Measurements from ENCODE around the gene MYO9B.
A peak's percentile ranks its signal among the peaks of the same experiment; 100 is the strongest.

Gene MYO9B

DNA sequence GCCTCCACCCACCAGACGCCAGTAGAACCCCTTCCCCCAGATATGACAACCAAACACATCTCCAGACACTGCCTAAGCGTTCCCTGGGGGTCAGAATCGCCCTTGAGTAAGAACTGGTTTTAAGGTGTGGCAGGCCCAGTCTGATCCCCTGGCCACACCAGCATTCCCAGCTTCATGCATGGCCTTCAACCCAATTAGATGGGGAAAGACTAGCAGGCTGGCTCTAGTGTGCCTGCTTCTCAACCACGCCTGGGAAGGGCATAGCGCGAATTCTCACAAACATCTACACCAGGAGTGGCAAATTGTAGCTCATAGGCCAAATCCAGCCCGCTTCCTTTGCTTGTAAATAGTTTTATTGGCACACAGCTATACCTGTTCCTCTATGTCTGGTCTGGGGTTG, 13.9 kb upstream of the MYO9B start:
- no peak overlapping the region for H3K4me3 ChIP-seq (ENCODE audit: low read length)
- TF ChIP-seq, protein P1, sequence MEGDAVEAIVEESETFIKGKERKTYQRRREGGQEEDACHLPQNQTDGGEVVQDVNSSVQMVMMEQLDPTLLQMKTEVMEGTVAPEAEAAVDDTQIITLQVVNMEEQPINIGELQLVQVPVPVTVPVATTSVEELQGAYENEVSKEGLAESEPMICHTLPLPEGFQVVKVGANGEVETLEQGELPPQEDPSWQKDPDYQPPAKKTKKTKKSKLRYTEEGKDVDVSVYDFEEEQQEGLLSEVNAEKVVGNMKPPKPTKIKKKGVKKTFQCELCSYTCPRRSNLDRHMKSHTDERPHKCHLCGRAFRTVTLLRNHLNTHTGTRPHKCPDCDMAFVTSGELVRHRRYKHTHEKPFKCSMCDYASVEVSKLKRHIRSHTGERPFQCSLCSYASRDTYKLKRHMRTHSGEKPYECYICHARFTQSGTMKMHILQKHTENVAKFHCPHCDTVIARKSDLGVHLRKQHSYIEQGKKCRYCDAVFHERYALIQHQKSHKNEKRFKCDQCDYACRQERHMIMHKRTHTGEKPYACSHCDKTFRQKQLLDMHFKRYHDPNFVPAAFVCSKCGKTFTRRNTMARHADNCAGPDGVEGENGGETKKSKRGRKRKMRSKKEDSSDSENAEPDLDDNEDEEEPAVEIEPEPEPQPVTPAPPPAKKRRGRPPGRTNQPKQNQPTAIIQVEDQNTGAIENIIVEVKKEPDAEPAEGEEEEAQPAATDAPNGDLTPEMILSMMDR (conservative IDR thresholded peaks at IDR 0.05; ENCODE audit: low read depth, low read length), result no peak
- no peak for DNase-seq (ENCODE audit: low read depth)

DNA sequence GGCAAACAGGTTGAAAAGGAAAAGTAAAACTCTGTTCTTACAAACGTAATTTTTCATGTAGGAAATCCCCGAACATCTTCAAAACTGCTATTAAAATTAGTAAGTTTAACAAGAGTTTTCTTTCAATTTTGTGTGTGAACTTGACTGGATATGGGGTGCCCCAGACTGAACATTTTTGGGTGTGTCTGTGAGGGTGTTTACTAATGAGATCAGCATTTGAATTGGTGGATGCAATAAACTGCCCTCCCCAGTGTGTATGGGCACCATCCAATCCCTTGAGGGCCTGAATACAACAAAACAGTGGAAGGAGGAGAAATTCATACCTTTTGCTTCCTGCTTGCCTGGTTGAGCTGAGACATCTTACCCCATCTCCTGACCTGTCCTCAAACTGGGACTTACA, 12.1 kb upstream of the MYO9B start:
- TF ChIP-seq, protein P1 (conservative IDR thresholded peaks at IDR 0.05; ENCODE audit: low read depth, low read length), result no peak
- no peak for DNase-seq (ENCODE audit: low read depth)
- no peak overlapping the region for H3K4me3 ChIP-seq (ENCODE audit: low read length)

DNA sequence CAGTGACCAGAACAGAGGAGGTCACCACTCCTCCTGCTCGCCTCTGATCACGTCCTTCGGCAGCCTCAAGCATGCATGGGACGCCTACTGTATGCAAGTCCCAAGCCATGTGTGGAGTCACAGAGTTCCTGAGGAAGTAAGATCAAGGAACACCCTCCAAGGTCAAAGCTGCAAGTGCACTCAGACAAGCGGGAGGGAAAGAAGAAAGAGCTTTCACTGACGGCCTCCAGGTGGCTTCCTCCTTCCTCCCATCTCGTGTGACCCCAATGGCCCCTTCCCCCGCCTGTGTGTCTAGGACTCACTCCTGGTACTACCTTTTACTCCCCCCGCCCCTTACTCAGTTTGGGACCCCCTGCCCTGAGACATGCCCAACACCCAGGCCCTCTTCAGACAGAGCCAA, 6.4 kb upstream of the MYO9B start:
- TF ChIP-seq, protein P1 (conservative IDR thresholded peaks at IDR 0.05; ENCODE audit: low read depth, low read length), result no peak
- no peak overlapping the region for H3K4me3 ChIP-seq (ENCODE audit: low read length)
- DNase-seq (ENCODE audit: low read depth), result no peak

DNA sequence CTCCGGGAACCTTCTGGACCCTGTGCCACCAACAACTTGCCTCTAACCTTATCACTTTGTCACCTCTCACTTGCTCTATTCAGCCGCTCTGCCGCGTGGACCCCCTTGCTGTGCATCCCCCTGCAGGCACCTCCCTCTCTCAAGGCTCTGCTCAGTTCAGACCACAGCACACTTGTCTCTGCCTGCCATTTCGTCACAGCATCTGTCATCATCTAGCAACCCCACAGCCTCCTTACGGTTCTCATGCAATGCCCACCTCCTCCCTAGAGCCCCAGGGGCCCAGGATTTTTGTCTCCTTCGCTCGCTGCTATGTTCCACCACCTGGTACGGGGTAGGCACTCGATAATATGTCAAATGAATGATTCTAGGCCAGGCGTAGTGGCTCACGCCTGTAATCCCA, 5.2 kb upstream of the MYO9B start:
- no peak for DNase-seq (ENCODE audit: low read depth)
- H3K4me3 ChIP-seq (ENCODE audit: low read length), result no peak overlapping the region
- TF ChIP-seq, protein P1 (conservative IDR thresholded peaks at IDR 0.05; ENCODE audit: low read depth, low read length), result no peak

DNA sequence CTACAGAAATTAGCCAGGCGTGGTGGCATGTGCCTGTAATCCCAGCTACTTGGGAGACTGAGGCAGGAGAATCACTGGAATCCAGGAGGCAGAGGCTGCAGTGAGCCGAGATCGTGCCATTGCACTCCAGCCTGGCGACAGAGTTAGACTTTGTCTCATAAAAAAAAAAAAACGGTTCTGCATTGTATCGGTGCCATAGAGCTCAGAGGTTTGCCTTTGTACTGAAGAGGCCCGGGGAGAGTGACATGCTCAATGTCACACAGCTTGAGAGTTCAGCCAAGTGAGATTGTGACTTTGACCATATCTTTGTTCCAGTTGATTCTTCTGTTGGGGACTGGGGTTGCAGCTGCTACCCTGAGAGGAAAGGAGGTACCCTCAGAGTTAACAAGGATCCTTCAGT, 4.7 kb upstream of the MYO9B start:
- no peak for DNase-seq (ENCODE audit: low read depth)
- TF ChIP-seq, protein P1 (conservative IDR thresholded peaks at IDR 0.05; ENCODE audit: low read depth, low read length), result no peak
- no peak overlapping the region for H3K4me3 ChIP-seq (ENCODE audit: low read length)

DNA sequence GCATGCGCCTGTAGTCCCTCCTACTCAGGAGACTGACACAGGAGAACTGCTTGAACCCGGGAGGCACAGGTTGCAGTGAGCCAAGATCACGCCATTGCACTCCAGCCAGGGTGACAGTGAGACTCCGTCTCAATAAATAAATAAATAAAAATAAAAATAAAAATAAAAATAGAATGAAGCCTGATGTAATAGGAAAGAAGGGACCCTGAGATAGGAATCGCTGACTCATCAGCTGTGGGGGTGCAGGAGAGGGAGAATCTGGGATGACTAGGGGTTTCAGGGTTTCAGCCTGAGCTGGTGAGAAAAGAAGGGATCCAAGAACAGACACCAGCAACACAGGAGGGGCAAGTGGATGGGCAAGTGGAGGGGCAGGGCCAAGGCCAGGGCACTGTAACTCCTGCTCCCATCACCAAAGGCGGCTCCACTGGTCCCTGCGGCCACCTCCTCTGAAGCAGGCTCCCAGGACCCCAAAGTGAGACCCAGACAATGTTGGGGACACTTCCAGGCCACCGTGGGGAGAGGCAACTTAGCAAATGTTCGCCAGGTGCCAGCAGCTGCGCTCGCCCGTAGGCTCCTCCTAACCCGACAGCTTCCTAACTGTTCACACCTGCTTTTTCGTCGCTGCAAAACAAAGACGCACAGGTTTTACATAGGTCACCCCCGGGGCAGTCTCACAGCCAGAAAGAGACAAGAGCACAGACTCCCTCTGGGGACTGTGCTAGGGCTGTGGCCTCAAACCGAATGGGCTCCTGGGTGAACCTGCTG, 1.5 kb upstream of the MYO9B start:
- TF ChIP-seq, protein P1 (conservative IDR thresholded peaks at IDR 0.05; ENCODE audit: low read depth, low read length), result no peak
- no peak for DNase-seq (ENCODE audit: low read depth)
- peak overlapping the region; percentile 90 for H3K4me3 ChIP-seq (ENCODE audit: low read length)

DNA sequence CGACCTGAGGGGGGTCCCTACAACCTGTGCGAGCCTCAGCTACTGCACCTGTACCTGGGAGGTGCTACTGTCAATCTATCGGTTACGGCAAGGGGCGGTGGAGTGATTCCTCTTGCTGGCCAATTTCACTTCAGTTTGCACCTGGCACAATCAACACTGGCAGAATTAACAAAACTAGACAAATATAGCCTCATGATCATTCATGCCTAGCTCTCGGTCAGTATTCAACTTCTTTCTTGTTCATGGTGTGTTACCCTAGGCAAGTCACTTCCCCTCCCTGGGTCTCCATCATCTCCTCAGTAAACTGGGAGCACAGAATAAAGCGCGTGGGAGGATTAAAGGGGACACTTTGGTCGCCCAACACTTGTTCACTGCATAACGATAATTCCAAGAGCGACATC, 943 bp upstream of the MYO9B start:
- TF ChIP-seq, protein P1 (conservative IDR thresholded peaks at IDR 0.05; ENCODE audit: low read depth, low read length), result no peak
- DNase-seq (ENCODE audit: low read depth), result no peak
- H3K4me3 ChIP-seq (ENCODE audit: low read length), result peak overlapping the region; percentile 90

Data from retinal pigment epithelial cell (primary cell).